Stomach (tissue), 9 donors: Measurements from ENCODE around the gene PGGT1B. TPM values are rescaled to one million over a fixed set of nuclear protein-coding genes. Genes with fewer than 3 reads are reported as not detected.

ENCODE experiments used
- DNase-seq, 2 donors: peaks; one replicate each; pipeline versions ENCODE4 v3.0.0 to v3.0.0-alpha.2; 2013 to 2019
- H3K27ac ChIP-seq, 5 donors: fragments of 200-600 bp in 4 of 5; sonication (generic) in 4 of 5; one replicate each; pipeline ENCODE4 v1.5.1; 2013 to 2019; ENCODE audit warnings: mild to moderate bottlenecking in 1 of 5, moderate library complexity in 1 of 5
- H3K27me3 ChIP-seq, 3 donors: fragments of 200-600 bp; sonication (generic); one replicate each; pipeline ENCODE4 v1.5.1; 2017 to 2019; ENCODE audit warnings: mixed run types in 1 of 3
- H3K36me3 ChIP-seq, 4 donors: fragments of 200-600 bp; sonication (generic); 1 replicate in 3 of 4; 2 replicates in 1 of 4; pipeline ENCODE4 v1.5.1; 2016 to 2019
- H3K4me1 ChIP-seq, 4 donors: fragments of 200-600 bp; sonication (generic); one replicate each; pipeline ENCODE4 v1.5.1; 2016 to 2019
- H3K4me3 ChIP-seq, 4 donors: fragments of 200-600 bp; sonication (generic) in 3 of 4; one replicate each; pipeline ENCODE4 v1.5.1; 2016 to 2019; ENCODE audit warnings: mild to moderate bottlenecking in 1 of 4
- H3K9me3 ChIP-seq, 4 donors: fragments of 200-600 bp; sonication (generic); one replicate each; pipeline ENCODE4 v1.5.1; 2016 to 2019
- EP300 ChIP-seq: sonication (generic); formaldehyde crosslinking; IDR thresholded peaks from one replicate; pipeline ENCODE4 v1.6.1; 2017; ENCODE audit warnings: antibody characterized with exemption
- POLR2A ChIP-seq, 4 donors: fragments of 450-650 bp; IDR thresholded peaks; one replicate each; pipeline ENCODE4 v1.6.1; 2016; ENCODE audit warnings: antibody characterized with exemption in 4 of 4, control low read depth in 2 of 4, mild to moderate bottlenecking in 1 of 4, moderate library complexity in 1 of 4
- POLR2AphosphoS5 ChIP-seq, 3 donors: sonication (generic); formaldehyde crosslinking; IDR thresholded peaks; one replicate each; pipeline ENCODE4 v1.6.1; 2016; ENCODE audit warnings: antibody characterized with exemption in 3 of 3
- WGBS, 5 donors: extraction: QIAGEN DNeasy Blood & Tissue Kit in 3 of 5; methylation state at CpG; one replicate each; pipeline versions ENCODE4 v1.1.5 to v1.1.7; 2013 to 2018; 5-methylcytosine and 5-hydroxymethylcytosine counted together
- intact Hi-C: fragments of 100-400 bp; cut with DNase I; formaldehyde crosslinking; loops from one replicate; pipeline ENCODE4 v1.15.1; 2023; ENCODE audit warnings: low total_unique reads
- polyA plus RNA-seq, 3 donors: library from polyadenylated mRNA; stranded (reverse); fragments of 200-250 nt; gene quantifications; one replicate each; pipeline ENCODE4 v1.2.3, GENCODE V29; 2013
- total RNA-seq, 5 donors: library from RNA; depleted of rRNA; stranded (reverse); fragments of >200 nt; gene quantifications; one replicate each; pipeline versions ENCODE4 v1.1.0 to v1.2.3, GENCODE V29; 2014 to 2016
- TF ChIP-seq, protein P1 (sequence below), 7 experiments: fragments of 450-650 bp in 4 of 7; fragments of 200-600 bp in 3 of 7; sonication (generic) in 3 of 7; IDR thresholded peaks; one replicate each; pipeline ENCODE4 v1.5.1; 2016 to 2019; ENCODE audit warnings: antibody characterized with exemption in 7 of 7, control low read depth in 2 of 7, mild to moderate bottlenecking in 1 of 7
- donor health status: healthy with polysubstance abuse.
- donor health status: Bipolar disorder and iron deficiency.
- donor health status: healthy.

The PGGT1B gene
- total and polyA plus RNA-seq, 8 donors: 2.4 to 62.5 (median 5.0) TPM

DNA sequence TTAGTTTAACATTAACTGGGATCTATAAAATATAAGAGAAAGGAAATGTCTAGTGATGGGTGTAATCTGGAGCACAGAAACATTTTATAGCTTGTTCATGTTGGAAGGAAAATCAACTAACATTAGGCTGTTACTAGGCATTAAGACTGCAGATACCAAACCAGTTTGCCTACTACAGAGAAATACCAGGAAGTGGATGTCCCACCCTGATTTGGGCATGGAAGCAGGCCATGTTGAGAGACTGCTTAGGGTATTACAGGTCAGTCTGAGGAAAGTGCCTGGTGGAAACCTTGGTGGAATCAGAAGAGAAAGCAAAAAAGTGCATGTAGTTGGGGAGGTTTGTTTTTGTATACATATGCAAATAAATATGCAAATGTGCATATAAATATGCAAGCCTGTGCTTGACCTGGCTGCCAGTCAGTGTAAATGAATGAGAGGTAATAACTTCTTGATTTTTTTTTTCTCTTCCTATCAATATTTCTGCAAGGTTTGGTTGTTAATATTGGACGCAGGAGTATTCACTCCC, 43.4 kb upstream of the PGGT1B start:
- H3K9me3 ChIP-seq: no peaks in the 10 kb centered on the region
- peak; percentile 61 to 77 for DNase-seq
- intact Hi-C loops: no loop called here
- TF ChIP-seq POLR2A (IDR thresholded peaks at IDR 0.05) (no peak), POLR2AphosphoS5 (IDR thresholded peaks at IDR 0.05) (peak in 2 of 3 donors; percentile 41 to 66)
- H3K27ac ChIP-seq: no peak overlapping the region
- no peak overlapping the region for H3K4me3 ChIP-seq
- no peaks in the 10 kb centered on the region for H3K36me3 ChIP-seq
- H3K4me1 ChIP-seq: no peaks in the 10 kb centered on the region
- H3K27me3 ChIP-seq: no peaks in the 10 kb centered on the region
- 34 to 63% (median 42%) methylated on average over 1 of the region's 1 CpG for WGBS, 5 donors

DNA sequence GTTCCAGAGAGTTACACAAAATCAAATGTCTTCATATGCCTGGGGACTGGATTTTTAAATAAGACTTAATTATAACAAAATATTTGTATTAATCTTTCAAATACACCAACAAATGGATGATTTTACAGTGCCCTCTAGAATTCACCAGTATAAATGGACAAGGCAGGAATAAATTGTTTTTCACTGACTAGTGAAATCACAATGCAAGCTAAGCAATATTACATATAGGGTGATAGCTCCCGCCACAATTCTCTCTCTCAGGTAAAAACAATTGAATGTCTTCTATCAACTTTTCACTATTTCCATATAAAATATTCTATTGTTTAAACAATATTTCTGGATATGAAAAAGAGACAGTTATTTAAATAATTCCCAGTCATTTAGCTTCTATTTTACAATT, 41.8 kb upstream of the PGGT1B start:
- no peaks in the 10 kb centered on the region for H3K36me3 ChIP-seq
- DNase-seq: no peak
- WGBS, 5 donors: 97 to 100% (median 97%) methylated on average over 1 of the region's 1 CpG
- H3K4me1 ChIP-seq: no peaks in the 10 kb centered on the region
- H3K27me3 ChIP-seq: no peaks in the 10 kb centered on the region
- TF ChIP-seq EP300 (no peak), POLR2AphosphoS5 (IDR thresholded peaks at IDR 0.05) (no peak), POLR2A (IDR thresholded peaks at IDR 0.05) (no peak)
- TF ChIP-seq, protein P1, sequence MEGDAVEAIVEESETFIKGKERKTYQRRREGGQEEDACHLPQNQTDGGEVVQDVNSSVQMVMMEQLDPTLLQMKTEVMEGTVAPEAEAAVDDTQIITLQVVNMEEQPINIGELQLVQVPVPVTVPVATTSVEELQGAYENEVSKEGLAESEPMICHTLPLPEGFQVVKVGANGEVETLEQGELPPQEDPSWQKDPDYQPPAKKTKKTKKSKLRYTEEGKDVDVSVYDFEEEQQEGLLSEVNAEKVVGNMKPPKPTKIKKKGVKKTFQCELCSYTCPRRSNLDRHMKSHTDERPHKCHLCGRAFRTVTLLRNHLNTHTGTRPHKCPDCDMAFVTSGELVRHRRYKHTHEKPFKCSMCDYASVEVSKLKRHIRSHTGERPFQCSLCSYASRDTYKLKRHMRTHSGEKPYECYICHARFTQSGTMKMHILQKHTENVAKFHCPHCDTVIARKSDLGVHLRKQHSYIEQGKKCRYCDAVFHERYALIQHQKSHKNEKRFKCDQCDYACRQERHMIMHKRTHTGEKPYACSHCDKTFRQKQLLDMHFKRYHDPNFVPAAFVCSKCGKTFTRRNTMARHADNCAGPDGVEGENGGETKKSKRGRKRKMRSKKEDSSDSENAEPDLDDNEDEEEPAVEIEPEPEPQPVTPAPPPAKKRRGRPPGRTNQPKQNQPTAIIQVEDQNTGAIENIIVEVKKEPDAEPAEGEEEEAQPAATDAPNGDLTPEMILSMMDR (IDR thresholded peaks at IDR 0.05): no peak
- no peak overlapping the region for H3K27ac ChIP-seq
- intact Hi-C loops: no loop called here
- no peaks in the 10 kb centered on the region for H3K9me3 ChIP-seq
- no peak overlapping the region for H3K4me3 ChIP-seq

DNA sequence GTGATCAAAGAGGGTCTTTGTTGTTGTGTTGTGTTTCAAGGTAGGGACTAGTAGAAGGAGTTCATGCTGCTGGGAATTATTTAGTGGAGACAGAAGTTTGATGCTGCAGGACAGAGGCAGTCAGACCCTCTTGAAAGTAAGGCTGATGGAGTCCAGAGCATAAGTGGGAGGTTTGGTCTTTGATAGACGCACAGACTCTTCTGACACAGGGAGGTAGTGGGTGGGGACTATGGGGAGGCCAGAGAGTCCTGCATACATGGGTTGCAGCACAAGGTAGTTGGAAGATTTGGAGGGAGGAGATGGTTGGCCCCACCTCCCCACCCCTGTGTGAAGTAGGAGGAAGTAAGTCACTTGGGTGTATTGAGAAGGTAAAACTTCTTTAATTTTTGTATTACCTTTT, 36.1 kb upstream of the PGGT1B start:
- H3K27me3 ChIP-seq: no peaks in the 10 kb centered on the region
- peaks cover 6 to 23% (median 12%) of the 10 kb centered on the region in 4 donors for H3K4me1 ChIP-seq
- no peaks in the 10 kb centered on the region for H3K36me3 ChIP-seq
- 30 to 88% (median 38%) methylated on average over 1 of the region's 1 CpG for WGBS, 5 donors
- no peak overlapping the region for H3K4me3 ChIP-seq
- H3K27ac ChIP-seq: no peak overlapping the region
- TF ChIP-seq, protein P1 (IDR thresholded peaks at IDR 0.05): no peak
- TF ChIP-seq EP300 (no peak), POLR2A (IDR thresholded peaks at IDR 0.05) (no peak), POLR2AphosphoS5 (IDR thresholded peaks at IDR 0.05) (no peak)
- H3K9me3 ChIP-seq: no peaks in the 10 kb centered on the region
- no peak for DNase-seq
- intact Hi-C loops: no loop called here

DNA sequence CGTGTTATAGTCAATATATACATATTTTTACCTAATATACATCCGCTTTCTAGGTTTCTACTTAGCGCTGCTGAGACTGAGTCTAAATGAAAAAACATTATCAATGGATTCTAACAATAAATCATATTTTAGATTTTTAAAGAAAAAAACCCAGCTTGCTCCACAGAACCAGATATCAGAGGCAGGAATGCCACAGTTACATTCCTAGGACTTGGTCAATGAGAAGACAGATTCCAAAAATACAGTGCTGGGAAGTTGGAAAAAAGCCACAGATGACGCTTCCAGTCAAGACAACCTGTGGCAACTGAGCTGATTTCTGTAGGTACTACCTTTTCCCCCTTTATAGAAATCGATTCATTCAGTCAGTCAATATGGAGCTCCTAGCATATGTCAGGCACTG, 34.4 kb upstream of the PGGT1B start:
- intact Hi-C loops: no loop called here
- WGBS, 5 donors: 40 to 54% (median 49%) methylated on average over 5 of the region's 5 CpGs
- TF ChIP-seq EP300 (no peak), POLR2A (IDR thresholded peaks at IDR 0.05) (no peak), POLR2AphosphoS5 (IDR thresholded peaks at IDR 0.05) (no peak)
- TF ChIP-seq, protein P1 (IDR thresholded peaks at IDR 0.05): no peak

More for the DNA sequence above, 34.4 kb upstream of the PGGT1B start:
- H3K9me3 ChIP-seq: no peaks in the 10 kb centered on the region
- no peaks in the 10 kb centered on the region for H3K27me3 ChIP-seq
- peaks cover 6 to 23% (median 12%) of the 10 kb centered on the region in 4 donors for H3K4me1 ChIP-seq
- H3K4me3 ChIP-seq: peak overlapping the region; percentile 89 to 94 (median 92)
- H3K36me3 ChIP-seq: no peaks in the 10 kb centered on the region
- peak overlapping the region in 3 of 5 donors; percentile 20 to 86 (median 22) for H3K27ac ChIP-seq
- DNase-seq: peak in 1 of 2 donors; percentile 31
